HCT116 (cell line): ENCODE data around the gene SGCA. TPM values are rescaled to one million over a fixed set of nuclear protein-coding genes. Genes with fewer than 3 reads are reported as not detected.

Source experiments
- CEBPB ChIP-seq: IDR thresholded peaks from 2 replicates; pipeline ENCODE4 v1.6.1; 2012; ENCODE audit warnings: low read depth
- CTCF ChIP-seq, 3 experiments: fragments of 200-600 bp in 1 of 3; sonication (generic) in 1 of 3; IDR thresholded peaks in 2 of 3; conservative IDR thresholded peaks in 1 of 3; 2 replicates each; pipeline ENCODE4 v1.5.1; 2012 to 2017; ENCODE audit warnings: low read depth in 2 of 3, low read length in 2 of 3, antibody characterized with exemption in 1 of 3, borderline replicate concordance in 1 of 3, control low read depth in 1 of 3, mild to moderate bottlenecking in 1 of 3, mixed read lengths in 1 of 3, mixed run types in 1 of 3, moderate library complexity in 1 of 3; ENCODE audit not compliant: insufficient read depth in 1 of 3
- EGR1 ChIP-seq: IDR thresholded peaks from 2 replicates; pipeline ENCODE4 v1.6.1; 2012; ENCODE audit warnings: low read depth
- EZH2phosphoT487 ChIP-seq: fragments of 200-600 bp; IDR thresholded peaks from 2 replicates; pipeline ENCODE4 v1.6.1; 2018; ENCODE audit warnings: antibody characterized with exemption, borderline replicate concordance
- FOSL1 ChIP-seq: IDR thresholded peaks from 2 replicates; pipeline ENCODE4 v1.6.1; 2012; ENCODE audit warnings: low read depth
- POLR2AphosphoS5 ChIP-seq: IDR thresholded peaks from 2 replicates; pipeline ENCODE4 v1.6.1; 2011; ENCODE audit warnings: mild to moderate bottlenecking, low read depth, low read length, moderate library complexity
- SRF ChIP-seq: IDR thresholded peaks from 2 replicates; pipeline ENCODE4 v1.6.1; 2012; ENCODE audit warnings: low read depth
- TCF7L2 ChIP-seq: IDR thresholded peaks from 2 replicates; pipeline ENCODE4 v1.7.0; 2011; ENCODE audit warnings: borderline replicate concordance, inconsistent platforms; ENCODE audit not compliant: insufficient read depth, insufficient read length; ENCODE audit errors: extremely low read depth
- YY1 ChIP-seq: IDR thresholded peaks from 2 replicates; pipeline ENCODE4 v1.6.1; 2011; ENCODE audit warnings: low read length, low read depth, moderate library complexity, mild to moderate bottlenecking; ENCODE audit not compliant: insufficient replicate concordance; ENCODE audit errors: extremely low read depth
- ZFX ChIP-seq: fragments of 450-650 bp; IDR thresholded peaks from 2 replicates; pipeline ENCODE4 v1.6.1; 2017
- total RNA-seq: library from RNA; stranded (reverse); gene quantifications from one replicate; pipeline ENCODE4 v1.2.1, GENCODE V29; 2021; ENCODE audit not compliant: unreplicated experiment
- TF ChIP-seq, protein P1 (sequence below): IDR thresholded peaks from 2 replicates; pipeline ENCODE4 v1.6.1; 2012; ENCODE audit warnings: low read depth

The SGCA gene
- total RNA-seq, 1 experiment from 2014 or later = 0.37 TPM

DNA sequence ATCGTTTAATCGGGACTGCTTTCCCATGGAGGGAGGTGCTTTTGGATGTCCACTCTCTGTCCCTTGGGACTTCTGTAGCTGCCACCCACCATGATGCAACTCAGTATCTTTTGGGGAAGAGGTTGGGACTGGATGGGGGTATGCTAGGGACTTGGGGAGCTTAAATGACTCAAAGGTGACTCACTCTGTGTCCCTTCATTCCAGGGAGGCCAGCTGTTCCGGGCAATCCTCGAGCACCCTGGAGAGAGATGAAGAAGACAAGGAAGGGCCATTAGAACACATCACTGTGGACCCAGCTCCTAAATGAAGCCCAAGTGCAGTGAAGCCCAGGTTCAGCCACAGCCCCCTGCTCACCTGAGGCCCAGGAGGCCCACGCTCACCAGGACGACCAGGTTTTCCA lies 31.0 kb downstream of the SGCA start (continued):
- TF ChIP-seq, protein P1, sequence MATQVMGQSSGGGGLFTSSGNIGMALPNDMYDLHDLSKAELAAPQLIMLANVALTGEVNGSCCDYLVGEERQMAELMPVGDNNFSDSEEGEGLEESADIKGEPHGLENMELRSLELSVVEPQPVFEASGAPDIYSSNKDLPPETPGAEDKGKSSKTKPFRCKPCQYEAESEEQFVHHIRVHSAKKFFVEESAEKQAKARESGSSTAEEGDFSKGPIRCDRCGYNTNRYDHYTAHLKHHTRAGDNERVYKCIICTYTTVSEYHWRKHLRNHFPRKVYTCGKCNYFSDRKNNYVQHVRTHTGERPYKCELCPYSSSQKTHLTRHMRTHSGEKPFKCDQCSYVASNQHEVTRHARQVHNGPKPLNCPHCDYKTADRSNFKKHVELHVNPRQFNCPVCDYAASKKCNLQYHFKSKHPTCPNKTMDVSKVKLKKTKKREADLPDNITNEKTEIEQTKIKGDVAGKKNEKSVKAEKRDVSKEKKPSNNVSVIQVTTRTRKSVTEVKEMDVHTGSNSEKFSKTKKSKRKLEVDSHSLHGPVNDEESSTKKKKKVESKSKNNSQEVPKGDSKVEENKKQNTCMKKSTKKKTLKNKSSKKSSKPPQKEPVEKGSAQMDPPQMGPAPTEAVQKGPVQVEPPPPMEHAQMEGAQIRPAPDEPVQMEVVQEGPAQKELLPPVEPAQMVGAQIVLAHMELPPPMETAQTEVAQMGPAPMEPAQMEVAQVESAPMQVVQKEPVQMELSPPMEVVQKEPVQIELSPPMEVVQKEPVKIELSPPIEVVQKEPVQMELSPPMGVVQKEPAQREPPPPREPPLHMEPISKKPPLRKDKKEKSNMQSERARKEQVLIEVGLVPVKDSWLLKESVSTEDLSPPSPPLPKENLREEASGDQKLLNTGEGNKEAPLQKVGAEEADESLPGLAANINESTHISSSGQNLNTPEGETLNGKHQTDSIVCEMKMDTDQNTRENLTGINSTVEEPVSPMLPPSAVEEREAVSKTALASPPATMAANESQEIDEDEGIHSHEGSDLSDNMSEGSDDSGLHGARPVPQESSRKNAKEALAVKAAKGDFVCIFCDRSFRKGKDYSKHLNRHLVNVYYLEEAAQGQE = no peak
- TF ChIP-seq ZFX = no peak
- no peak for TF ChIP-seq EGR1
- no peak for TF ChIP-seq CTCF (IDR thresholded peaks at IDR 0.05 in 2 of 3, conservative IDR thresholded peaks at IDR 0.05 in 1 of 3; ENCODE audit: borderline replicate concordance in 1 of 3, insufficient read depth in 1 of 3, low read depth in 2 of 3, low read length in 2 of 3)
- TF ChIP-seq YY1 = no peak
- no peak for TF ChIP-seq CEBPB
- TF ChIP-seq TCF7L2 = no peak
- TF ChIP-seq SRF = no peak
- TF ChIP-seq EZH2phosphoT487 = no peak
- TF ChIP-seq FOSL1 = no peak
- TF ChIP-seq POLR2AphosphoS5 = no peak
